GM19324 (cell line): Measurements from ENCODE around the gene CDC27.
"Not testable (repeated sequence)": the region's sequence is repeated elsewhere in the genome, so short reads cannot be mapped to it uniquely, and the experiment has no call there.

Source experiments
- ATAC-seq: cut with Tn5 transposase; IDR thresholded peaks from one replicate; pipeline ENCODE4 v1.9.1; 2021; ENCODE audit warnings: mild to moderate bottlenecking, moderate library complexity; ENCODE audit not compliant: unreplicated experiment, low FRiP score

CDC27 gene

DNA sequence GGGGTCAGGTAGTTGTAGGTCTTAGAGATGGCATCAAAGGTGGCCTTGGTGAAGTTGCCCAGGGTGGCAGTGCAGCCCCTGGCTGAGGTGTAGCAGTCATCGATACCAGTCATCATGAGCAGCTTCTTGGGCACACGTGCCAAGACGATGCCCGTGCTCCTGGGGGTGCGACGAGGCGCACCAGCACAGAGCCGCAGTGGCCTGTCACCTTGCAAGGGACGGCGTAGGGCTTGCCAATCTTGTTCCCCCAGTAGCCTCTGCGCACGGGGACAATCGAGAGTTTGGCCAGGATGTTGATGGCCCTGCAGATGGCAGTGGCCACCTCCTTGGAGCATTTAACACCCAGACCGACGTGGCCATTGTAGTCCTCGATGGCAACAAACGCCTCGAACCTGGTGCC lies 29.8 kb downstream of the CDC27 start:
- no peak for ATAC-seq

DNA sequence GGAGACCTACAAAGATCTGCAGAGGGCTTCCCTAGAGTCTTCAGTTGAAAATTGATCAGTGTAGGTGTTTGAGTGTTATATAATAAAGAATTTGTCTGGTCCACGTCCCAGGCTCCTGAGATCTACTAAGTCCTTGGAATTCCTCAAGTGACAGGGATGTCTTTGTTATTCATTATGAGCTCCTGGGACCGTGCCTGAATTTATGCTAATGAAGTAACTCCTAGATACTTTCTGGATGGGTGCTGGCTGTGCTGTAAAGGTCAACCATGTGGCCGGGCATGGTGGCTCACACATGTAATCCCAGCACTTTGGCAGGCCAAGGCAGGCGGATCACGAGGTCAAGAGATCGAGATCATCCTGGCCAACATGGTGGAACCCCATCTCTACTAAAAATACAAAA lies 43.7 kb downstream of the CDC27 start:
- ATAC-seq = no peak

DNA sequence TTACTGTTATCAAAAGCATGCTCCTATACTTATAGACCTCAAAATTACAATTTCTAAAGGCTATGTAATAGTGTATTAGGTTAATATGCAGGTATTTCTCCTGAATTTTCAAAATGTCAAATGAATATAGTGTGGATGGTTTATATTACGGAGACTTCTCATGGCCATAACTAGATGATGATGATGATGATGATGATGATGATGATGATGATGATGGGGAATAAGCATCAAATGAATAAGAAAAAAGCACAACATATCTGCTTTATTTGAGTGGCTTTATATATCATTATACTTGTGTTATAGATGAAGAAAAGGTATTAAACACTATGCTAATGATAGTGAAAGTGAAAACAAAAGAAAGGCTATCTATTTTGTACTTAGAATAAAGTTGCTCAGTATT lies 53.9 kb downstream of the CDC27 start:
- no peak for ATAC-seq

DNA sequence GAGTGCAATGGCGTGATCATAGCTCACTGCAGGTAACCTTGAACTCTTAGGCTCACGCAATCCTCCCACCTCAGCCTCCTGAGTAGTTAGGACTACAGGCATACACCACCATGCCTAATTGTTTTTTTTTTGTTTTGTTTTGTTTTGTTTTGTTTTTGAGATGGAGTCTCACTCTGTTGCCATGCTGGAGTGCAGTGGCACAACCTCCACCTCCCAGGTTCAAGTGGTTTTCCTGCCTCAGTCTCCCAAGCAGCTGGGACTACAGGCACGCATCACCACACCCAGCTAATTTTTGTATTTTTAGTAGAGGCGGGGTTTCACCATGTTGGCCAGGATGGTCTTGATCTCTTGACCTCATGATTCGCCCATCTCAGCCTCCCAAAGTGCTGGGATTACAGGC lies 54.7 kb downstream of the CDC27 start:
- ATAC-seq = not testable (repeated sequence)

DNA sequence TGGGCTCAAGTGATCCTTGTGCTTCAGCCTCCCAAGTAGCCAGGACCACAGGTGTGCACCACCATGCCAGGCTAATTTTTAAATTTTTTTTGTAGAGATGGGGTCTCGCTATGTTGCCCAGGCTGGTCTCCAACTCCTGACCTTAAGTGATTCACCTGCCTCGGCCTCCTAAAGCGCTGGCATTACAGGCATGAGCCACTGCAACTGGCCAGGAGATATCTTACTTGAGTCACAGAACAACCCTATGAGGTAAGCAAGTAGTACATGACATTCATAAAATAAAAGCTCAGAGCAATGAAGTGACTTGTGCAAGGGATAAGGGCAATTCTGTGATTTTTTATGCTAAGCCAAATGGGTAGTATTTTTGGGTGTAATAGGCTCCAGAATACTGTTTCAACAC lies 57.3 kb downstream of the CDC27 start:
- ATAC-seq = no peak

DNA sequence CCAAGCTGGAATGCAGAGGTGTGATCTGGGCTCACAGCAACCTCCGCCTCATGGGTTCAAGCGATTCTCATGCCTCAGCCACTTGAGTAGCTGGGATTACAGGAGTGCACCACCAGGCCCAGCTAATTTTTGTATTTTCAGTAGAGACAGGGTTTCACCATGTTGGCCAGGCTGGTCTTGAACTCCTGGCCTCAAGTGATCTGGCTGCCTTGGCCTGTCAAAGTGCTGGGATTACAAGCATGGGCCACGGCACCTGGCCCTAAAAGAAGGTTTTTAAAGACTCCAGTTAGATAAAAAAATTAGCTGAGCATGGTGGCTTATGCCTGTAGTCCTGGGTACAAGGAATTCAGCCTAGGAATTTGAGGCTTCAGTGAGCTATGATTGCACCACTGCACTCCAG lies 62.3 kb downstream of the CDC27 start:
- not testable (repeated sequence) for ATAC-seq

DNA sequence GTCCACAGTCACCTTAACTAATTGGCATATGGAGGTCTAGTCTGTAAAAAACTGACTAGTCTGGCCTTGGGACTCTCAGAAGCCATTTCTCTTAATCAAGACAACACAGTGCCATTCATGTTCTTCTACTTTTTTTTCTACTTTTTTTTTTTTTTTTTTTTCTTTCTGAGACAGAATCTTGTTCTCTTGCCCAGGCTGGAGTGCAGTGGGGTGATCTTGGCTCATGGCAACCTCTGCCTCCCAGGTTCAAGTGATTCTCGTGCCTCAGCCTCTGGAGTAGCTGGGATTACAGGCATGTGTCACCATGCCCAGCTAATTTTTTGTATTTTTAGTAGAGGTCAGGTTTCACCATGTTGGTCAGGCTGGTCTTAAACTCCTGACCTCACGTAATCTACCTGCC lies 65.8 kb downstream of the CDC27 start:
- ATAC-seq = not testable (repeated sequence)

DNA sequence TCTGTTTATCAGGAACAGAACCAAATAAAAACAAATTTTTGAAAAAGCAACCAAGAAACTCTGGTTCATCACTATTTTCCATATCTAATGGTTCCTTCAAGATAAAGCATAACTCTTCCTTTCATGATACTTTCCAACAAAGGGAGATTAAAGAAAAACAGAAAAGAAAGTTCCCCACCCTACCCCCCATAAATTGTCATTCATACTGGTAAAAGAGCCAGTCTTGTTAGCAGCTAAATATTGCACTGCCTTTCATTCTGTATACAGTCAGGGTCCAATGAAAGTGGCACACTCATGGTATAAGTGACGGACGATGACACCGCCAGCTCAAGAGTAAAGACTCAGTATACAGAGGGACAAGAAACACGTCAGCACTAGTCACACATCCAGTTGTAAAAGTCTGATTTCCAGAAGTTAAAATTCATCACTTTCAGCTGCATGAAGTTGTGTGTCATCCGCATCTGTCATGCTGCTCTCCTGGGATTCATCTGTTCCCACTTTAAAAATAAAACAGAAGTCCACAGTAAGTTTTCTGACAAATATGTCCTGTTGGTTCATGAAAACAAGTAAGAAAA lies 68.5 kb downstream of the CDC27 start:
- ATAC-seq = no peak

DNA sequence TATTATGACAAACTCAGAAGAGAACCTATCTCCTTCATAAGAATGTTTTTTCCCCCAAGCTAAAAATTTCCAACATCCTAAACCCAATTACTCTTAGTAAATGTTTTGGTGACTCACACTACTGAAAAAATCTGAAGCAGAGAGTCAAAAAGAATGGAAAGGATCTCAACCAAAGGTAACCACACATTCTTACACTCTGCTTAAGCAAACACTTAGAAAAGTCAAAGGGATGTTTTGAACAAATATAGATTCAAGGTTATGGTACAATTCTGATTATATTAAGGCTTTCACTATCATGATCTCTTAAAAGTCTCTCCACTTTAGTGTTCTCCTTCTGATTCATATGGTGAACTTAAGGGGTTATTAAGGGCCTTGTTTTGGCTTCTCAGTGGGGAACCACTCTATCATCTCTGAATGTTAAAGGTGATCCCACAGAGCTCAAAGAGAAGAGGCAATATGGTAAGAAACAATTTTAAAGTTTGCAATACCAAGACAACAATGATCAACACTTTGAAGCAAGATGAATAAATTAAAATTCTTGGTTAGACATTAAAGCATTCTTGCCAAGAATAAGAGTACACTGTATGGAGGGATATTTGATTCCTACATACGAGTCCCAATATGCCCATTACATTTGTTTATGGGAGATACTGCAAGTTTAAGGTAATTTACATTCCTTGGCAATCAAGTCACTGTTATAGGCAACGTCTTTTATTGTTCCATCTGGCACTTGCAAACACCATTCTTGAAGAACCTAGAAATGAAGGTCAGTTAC lies 69.2 kb downstream of the CDC27 start:
- ATAC-seq = no peak

DNA sequence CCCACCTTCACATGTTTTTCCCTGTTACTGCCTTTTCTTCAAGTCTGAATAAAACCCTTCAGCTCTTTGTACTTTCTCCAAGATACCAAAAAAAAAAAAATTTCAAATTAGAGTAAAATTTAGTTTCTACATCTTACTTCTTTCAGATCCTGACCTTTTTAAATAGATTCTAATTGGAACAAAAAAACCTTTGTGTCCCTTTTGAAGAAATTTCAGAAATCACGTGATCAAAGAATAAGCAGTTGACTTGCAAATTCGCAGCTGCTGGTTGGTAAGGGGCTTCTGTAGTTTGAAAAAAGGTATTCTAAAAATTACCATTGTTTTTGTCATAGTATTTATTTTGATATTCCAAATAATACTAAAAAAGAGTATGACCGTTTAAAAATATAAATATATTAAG lies 71.7 kb downstream of the CDC27 start:
- ATAC-seq = no peak

DNA sequence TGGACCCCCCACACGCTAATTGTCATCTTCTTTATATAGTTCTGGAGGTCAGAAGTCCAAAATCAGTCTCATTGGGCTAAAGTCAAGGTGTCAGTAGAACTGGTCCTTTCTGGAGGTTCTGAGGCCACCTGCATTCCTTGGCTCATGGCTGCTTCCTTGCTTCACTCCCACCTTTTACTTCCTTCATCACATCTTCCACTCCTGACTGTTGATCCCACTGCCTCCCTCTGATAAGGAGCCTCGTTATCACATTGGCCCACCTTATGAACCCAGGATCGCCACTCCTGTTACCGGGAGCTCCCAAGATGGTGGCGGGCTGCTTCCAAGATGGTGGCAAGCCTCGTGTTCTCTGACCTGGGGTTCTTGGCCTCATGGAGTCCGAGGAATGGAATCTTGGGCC lies 83.0 kb downstream of the CDC27 start:
- no peak for ATAC-seq

DNA sequence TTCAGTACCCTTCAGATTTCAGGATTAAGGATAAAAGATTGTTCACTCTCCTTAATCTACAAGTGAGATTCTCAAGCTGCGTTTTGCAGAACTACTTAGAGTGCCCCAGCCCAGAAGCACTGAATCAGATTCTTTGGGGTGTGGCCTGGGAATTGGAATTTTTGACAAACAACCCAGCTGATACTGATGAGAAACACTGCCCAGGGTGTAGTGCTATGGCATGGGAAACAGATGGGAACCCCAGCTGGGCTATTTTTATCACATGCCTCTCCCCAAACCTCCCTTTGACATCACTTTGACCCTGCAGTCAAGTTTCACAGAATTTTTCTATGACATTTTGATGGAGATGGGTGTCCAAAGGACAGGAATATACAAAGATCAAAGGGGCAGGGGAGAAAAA lies 83.8 kb downstream of the CDC27 start:
- ATAC-seq = not testable (repeated sequence)

DNA sequence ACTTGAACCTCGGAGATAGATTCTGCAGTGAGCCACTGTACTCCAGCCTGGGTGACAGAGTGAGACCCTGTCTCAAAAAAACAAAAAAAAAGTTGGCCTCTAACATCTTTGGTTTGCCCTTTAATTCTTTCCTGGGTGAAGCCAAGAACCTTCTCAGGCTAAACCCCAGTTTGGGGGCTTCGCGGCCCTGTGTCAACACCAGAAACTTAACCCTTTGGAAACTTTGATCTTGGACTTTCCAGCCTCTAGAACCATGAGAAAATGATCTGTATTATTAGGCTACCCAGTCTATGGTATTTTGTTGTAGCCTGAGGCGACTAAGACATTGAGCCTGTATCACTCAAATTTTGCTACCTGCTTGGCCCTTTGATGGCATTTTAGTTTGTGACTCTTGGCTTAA lies 86.2 kb downstream of the CDC27 start:
- ATAC-seq = no peak

DNA sequence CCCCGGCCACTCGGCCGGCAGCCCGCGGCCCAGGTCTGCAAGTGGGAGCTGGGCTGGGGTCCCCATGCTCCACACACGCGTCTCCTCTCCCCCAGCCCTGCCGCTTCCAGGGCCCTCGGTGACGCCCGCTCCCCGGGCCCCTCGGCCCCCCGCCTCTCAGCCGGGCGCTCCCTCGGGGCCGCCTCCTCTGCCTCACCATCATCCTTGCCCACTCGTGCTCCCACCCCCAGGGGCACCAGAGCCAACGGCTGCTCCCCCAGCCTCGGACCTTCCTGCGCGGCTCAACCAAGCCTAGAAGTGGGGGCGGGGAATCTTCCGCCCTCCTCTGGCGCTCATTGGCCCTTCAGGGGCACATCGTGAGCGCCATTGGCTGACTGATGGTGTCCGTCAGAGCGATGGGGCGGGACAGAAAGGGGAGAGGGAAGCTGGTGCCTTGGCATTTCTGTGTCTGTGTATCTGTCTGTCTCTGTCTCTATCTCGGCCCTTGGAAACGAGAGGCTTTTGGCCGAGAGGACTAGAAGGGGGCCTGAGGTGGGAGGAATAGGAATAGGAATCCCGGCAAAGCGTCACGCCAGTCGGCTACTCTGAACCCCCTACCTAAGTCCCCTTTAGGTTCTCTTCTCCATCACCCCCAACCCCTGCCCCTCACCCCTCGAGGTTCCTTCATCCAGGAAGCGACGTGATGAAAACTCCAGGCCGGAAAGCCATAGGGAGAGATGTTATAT lies 88.9 kb downstream of the CDC27 start:
- ATAC-seq = peak; percentile 97

DNA sequence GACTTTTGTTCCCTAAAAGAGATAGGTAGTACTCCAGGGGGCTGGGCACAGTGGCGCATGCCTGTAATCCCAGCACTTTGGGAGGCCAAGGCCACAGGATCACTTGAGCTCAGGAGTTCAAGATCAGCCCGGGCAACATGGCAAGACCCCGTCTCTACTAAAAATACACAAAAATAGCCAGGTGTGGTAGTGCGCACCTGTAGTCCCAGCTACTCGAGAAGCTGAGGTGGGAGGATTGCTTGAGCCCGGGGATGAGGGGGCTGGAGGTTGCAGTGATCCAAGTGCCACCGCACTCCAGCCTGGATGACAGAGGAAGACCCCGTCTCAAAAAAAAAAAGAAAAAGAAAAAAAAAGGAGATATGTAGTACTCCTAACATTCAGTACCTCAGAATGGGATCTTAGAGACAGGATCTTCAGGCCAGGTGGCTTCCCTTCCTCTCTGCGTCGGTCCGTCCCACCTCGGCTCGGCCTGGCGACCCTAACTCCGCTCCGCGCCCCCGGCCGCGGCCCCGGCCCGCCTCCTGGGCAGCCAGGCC lies 89.6 kb downstream of the CDC27 start:
- no peak for ATAC-seq

DNA sequence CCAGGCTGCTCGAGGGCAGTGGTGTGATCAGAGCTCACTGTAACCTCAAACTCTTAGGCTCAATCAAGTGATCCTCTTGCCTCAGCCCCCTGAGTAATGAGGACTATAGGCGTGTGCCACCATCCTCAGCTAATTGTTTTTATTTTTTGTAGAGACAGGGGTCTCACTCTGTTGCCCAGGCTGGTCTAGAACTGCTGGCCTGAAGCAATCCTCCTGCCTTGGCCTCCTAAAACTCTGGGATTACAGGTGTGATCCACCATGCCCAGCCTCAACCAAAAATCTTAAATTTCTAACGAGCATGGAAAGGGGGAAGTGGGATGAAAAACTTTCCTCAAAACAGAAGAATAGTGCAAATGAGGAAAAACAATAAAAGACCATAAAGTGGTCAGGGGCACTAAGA lies 92.8 kb downstream of the CDC27 start:
- ATAC-seq = no peak

DNA sequence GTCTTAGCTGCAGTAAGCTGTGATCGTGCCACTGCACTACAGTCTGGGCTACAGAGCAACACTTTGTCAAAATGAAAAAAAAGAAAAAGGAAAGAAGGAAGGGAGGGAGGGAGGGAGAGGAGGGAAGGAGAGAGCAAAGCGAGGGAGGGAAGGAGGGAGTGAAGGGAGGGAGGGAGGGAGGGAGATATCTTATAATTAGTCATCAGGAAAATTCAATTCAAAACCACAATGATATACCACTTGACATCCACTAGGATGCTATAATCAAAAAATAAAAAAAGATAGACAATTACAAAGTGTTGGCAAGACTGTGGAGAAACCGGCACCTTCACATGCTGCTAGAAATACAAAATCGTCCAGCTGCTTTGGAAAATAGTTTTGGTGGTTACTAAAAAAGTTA lies 93.8 kb downstream of the CDC27 start:
- ATAC-seq = no peak

DNA sequence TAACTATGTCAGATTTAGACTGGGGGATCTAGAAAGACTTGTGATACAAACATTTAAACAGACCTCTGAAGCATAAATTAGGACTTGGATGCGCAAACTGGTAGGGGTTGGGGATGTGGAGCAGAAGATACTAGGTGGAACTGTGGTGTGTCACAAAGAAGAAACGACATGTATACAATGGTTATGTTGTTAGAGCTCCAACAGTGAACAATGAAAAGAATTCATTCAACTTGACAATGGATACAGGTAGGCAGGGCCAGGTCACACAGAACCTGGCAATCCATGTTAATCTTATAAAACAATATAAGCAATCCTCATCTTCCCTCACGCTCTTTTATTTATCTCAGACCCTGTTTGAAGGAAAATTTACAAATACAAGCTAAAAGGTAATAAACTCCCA lies 102.0 kb downstream of the CDC27 start:
- ATAC-seq = no peak

DNA sequence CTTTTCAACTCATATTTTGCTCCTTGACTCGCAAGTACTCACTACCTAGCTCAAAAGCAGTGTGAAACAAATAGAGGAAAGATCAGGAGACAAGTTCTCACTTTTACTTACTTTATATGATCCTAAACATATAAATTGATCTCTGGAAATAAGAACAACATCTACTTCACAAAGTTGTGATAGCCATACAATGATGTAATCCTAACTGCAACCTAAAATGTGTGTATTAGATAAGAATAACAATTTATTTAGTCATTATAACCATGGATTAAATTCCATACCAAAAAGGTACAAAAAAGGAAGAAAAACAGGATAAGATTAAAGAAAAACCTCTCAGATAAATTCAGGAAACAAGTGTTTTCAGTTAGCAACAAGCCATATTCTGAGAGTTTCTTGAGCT lies 103.4 kb downstream of the CDC27 start:
- no peak for ATAC-seq

DNA sequence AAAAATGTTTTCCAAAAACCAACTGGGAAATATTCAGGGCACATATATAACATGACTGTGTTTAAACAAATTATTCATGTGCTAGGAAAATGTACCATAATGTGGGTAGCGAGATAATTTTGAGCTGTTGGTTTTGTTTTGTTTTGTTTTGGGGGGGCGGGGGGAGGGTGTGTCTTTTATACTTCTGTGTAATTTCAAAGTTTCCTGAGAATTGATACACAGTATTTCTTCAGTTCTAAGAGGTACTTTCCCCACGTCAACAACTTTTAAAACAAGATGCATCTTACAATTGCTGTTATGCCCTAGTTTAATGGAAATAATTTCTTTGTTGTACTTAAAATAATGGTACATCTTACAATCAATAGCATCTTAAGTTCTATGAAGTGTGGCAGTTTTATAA lies 110.3 kb downstream of the CDC27 start:
- no peak for ATAC-seq

DNA sequence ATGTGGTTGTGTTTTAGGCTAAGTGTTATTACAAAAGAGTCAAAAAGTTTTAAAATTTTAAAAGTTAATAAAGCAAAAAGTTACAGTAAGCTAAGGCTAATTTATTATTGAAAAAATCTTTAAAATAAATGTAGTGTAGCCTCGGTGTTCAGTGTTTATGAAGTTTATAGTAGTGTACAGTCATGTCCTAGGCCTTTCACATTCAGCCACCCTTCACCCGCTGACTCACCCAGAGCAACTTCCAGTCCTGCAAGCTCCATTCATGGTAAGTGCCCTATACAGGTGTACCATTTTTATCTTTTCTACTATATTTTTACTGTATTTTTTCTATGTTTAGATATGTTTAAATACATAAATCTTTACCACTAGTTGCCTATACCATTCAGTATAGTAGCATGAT lies 111.5 kb downstream of the CDC27 start:
- no peak for ATAC-seq

DNA sequence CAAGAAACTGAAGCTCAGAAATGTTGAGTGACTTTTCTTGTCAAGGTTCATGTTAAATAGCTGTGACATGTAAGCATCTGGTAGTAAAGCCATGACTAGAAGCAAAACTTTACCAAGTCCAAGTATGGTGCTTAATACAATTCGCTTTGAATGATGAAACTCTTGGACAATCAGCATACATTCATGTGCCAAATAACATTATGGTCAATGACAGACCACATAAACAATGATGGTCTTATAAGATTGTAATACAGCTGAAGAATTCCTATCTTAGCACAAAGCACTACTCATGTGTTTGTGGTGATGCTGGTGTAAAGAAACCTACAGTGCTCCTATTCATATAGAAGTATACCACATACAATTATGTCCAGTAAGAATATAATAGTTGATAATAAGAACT lies 112.9 kb downstream of the CDC27 start:
- ATAC-seq = no peak
